CD4-positive, alpha-beta T cell treated with Interleukin-15 for 1 hour (primary cell): ENCODE results near the gene HBQ1.
"Not testable (repeated sequence)": the region's sequence is repeated elsewhere in the genome, so short reads cannot be mapped to it uniquely, and the experiment has no call there.

ENCODE experiments used
- DNase-seq: peaks from one replicate; pipeline ENCODE4 v3.0.0-alpha.2; 2020

Gene HBQ1

DNA sequence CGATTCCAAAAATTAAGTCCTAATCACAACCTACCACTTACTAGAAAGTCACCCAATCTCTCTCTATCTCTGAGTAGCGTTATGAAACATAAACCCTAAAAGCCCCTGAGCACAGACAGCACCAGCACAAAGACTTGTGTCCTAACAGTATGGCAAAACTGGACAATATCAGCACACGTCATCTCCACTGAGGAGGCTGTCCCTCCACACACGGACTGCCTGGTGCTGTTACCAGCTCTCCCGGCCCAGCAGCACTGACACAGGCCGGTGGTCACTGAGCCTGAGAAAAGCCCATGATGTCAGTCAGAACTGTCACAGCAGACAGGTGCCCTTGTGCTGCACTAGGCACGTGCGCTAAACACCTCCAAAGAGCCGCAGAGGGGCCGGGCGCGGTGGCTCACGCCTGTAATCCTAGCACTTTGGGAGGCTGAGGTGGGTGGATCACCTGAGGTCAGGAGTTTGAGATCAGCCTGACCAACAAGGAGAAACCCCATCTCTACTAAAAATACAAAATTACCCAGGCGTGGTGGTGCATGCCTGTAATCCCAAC lies 31.4 kb downstream of the HBQ1 start:
- DNase-seq, result not testable (repeated sequence)

DNA sequence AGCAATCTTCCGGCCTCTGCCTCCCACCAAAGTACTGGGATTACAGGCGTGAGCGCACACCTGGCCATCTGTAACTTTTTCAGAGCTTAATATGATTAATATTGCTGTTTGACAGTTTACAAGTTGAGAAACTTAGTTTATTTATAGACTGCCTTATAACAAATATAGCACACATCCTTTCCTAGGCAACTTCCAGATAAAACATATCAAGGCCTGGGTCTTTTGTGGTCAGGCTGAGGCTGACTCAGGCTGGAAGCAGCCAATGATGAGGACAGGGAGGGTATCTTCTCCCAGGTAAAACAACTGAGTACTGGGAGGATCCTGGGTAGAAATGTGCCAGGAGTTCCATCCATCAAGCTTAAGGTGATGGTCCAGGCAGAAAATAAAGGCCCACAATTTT lies 32.7 kb downstream of the HBQ1 start:
- no peak for DNase-seq

DNA sequence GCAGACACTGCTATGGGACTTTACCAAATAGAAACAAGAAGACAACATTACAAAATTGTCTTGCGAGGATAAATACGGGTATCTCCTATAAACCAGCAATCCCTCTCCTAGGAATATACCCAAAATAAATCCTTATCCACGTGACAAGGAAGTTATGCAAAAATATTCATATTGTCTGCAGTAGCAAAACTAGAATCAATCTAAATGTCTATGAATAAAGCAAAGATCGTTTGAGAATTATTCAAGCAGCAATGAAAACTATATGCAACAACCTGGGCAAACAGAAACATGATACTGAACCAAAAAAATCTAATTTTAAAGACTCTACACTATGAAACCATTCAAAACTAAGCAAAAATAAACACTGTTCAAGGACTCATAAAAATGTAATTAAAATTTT lies 39.8 kb downstream of the HBQ1 start:
- DNase-seq, result no peak

DNA sequence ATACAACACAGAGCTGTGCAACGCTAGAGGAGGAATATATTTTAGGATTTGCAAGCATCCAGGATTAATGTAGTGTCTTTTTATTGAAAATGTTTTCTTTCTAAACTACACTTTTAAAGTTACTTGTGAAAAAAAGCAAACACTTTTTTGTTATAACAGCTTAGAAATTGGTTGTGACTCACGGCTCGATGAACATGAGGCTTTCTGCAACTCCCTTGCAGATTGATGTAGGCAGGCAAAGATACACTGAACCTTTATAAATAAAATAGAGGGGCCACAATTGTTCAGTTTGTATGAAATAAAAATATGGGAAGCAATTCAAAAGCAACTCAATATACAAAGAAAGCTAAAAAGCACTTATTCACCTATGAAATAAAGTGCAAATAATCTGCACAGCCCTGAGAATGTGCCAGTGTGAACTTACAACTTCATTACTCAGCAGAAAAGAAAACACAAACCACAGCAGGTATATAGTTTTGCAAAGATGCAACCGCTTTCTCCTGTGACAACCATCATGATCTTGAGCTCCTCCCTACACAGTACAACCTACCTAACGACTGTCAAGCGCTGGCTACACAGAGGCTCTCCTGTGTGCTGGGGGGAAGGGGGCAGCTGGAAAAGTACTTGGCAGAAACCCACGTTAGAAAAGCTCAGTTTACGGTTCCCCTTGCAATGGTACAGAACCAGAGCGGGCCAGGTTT lies 48.0 kb downstream of the HBQ1 start:
- DNase-seq, result no peak

DNA sequence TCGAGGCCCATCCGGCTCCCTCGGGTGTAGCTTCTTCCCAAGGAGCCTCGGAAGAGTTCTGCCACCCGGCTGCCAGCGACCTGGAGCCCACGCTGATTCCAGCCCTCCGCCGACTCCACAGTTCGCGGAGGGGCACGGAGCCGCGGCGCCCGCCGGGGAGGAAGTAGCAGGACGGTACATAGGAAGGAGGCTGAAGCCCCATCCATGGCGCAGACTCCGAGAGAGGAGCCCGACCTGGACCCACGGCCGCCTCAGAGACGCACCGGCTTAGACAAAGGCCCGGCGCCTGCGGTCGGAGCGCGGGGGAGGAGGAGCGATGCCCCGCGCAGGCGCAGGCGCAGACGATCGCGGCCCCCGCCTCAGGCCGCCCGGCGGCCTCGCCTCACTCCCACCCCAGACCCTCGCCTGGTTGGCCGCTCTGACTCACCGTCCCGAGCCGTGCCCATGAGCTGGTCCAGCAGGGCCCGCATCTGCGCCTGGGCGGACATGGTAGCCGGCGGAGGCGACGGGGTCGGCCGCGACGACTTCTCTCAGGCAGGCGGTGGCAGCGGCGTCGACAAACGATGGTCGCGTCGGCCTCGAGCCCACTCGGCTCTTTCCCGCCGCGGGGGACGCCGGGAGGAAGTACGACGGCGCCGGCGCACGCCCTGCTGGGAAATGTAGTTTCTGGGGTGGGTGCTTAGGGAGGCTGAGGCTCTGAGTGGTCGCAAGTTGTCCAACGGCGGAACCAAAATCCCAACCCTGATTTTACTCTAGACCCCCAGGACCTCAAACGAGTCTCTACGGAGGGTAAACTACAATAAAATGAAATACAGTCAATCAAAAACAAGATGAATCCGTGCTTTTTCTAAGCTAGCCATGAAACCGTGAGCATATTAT lies 48.8 kb downstream of the HBQ1 start, which contains the start of gene LUC7L:
LUC7L (minus strand) TSS at position 598 of the 879 bp plus-strand sequence; CDS start at position 488, 110 bp downstream.
- peak; percentile 85 for DNase-seq

DNA sequence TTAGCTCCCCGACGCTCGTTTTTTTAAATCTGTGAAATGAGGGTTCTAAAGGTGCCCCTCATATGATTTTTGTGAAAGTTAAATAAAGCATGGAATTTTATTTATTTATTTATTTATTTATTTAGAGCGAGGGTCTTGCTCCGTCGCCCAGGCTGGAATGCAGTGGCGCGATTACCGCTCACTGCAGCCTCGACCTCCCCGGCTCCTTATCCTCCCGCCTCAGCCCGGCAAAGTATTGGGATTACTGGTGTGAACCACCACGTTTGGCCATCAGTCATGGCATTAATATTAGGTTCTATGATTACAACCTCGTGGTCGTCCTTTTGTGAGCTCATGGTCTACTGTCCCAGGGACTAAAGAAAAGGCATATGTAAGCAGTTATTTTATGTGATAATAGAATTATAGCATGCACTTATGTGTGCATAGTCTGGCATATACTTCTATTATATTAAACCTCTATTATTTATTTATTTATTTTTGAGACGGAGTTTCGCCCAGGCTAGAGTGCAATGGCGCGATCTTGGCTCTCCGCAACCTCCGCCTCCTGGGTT lies 49.5 kb downstream of the HBQ1 start:
- DNase-seq, result no peak

DNA sequence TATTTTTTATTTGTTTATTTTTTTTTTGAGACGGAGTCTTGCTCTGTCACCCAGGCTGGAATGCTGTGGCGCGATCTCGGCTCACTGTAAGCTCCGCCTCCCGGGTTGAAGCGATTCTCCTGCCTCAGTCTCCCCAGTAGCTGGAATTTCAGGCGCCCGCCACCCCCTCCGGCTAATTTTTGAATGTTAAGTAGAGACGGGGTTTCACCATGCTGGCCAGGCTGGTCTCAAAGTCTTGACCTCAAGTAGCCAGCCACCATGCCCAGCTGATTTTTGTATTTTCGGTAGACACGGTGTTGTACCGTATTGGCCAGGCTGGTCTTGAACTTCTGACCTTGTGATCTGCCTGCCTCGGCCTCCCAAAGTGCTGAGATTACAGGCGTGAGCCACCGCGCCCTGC lies 50.1 kb downstream of the HBQ1 start:
- not testable (repeated sequence) for DNase-seq
